Posterior cingulate gyrus (tissue), 11 donors: ENCODE measurements around the gene RASA3.
A peak's percentile ranks its signal among the peaks of the same experiment; 100 is the strongest.
"Not testable (repeated sequence)": the region's sequence is repeated elsewhere in the genome, so short reads cannot be mapped to it uniquely, and the experiment has no call there.

Experiments
- DNase-seq, 10 donors: peaks; one replicate each; pipeline versions ENCODE4 v3.0.0 to v3.0.0-alpha.2; 2020 to 2021; ENCODE audit warnings: mixed read lengths in 3 of 10
- intact Hi-C: fragments of 100-400 bp; cut with DNase I; formaldehyde crosslinking; loops from one replicate; pipeline ENCODE4 v1.15.1; 2023

RASA3 gene

DNA sequence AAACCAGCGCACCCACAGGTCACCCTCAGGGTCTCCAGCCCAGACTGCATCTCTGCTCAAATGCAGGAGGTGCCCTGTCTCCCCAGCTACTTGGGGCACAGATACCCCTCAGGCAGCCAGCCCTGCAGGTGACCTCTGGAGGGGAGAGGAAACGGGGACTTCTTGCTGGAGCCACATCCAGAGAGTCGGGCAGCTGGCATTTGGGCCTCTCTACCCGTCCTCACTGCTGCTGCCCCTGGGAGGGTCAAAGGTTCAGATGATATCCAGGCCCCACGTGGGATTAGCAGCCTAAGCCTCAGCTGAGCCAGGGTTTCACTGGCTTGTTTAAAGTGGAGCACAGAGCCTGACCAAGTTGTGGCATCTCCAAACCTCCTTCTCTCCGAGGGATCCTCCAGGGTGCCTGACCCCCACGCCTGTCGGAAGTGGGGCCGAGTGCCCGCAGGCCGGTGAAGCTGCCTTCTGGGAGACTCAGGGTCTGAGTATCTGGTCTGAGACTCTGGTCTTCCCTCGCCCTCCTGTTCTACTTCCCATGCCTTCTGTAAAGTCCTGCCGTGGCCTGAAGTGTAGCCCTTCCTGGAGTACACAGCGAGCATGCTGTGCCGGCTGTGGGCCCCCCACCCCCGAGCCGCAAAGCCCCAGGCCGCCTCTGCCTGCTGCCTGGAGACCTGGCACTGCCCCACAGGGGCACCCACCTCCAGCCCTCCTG lies 2.1 kb downstream of the RASA3 start:
- intact Hi-C loops: loop anchor here (5.0 to 10.0 kb wide), 2 partner anchors 65 to 103 kb away; no protein-coding TSS in a partner anchor
- DNase-seq: peak in 1 of 10 donors; percentile 67

DNA sequence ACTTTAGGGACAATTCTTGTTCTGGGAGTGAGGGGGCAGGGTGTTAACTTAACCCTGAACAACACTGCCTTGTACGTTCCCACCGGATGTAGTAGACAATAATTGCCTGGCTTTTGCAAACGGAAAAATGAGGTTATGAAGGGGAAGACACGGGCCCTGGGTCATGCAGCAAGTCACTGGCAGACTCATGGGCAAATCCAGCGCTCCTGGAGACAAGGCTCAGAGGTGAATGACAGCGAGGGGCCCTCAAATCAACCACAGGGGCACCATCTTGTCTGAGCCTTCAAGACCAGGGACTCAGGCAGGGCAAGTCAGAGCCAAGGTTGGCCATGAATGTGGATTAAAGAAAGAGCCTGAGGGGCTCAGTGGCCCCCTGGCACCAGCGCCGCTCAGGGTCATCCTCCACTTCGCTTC lies 2.8 kb downstream of the RASA3 start:
- intact Hi-C loops: loop anchor here (5.0 to 10.0 kb wide), 2 partner anchors 65 to 102 kb away; no protein-coding TSS in a partner anchor
- peak in 2 of 10 donors; percentile 20 to 59 for DNase-seq

DNA sequence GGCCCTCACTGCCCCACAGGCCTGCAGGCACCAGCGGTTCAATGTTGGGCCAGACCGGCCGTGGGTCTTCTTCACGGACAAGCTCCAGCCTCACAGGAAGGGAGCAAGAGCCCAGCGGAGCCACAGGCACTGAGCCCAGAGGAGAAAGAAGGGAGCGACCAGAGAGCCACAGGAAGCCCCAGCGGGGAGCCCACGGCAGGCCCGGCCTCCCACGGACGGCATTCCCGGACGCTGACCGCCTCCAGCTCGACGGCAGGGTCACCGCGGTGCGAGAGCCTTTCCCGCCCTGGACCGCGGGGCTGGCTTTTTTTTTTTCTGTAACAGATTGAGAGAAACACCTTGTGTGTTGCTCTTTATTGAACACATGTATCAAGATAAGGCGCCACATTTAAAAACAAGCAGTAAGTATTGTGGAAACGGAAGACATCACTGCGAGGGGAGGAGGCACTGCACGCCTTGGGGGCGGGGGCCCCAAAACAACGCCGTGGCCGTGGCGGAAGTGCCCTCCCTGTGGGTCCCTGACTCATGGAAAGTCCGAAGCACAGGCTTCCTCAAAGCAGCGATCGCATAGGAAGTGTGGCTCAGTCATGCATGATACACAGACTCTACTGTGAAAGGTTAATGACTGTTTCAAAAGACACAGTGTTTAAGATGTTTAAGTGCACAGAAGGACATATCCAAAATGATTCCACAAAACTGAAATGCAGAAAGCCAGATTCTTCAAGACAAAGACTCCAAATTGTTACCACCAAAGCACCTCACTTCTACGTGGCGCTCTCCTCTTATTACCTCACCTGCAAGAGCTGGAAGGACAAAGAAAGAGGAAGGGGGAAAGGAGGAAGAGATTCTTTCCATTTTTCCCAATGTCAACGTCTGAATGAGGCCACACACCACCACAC lies 3.5 kb downstream of the RASA3 start:
- DNase-seq: peak in 2 of 10 donors; percentile 71 to 83
- intact Hi-C loops: no loop called here

DNA sequence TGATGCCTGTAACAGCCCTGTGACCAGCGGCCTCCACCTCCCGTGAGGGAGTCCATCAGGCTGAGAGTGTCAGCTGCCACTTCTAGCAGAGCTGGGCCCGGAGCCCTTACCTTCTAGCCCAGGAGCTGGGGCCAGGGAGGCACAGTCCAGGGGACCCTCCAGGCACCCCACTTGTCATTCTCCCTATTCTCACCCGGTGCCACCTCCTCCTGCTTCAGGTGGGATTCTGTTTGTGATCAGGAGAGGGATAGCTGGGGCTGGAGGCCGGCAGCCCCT lies 4.1 kb downstream of the RASA3 start:
- intact Hi-C loops: no loop called here
- peak in 1 of 10 donors; percentile 58 for DNase-seq

DNA sequence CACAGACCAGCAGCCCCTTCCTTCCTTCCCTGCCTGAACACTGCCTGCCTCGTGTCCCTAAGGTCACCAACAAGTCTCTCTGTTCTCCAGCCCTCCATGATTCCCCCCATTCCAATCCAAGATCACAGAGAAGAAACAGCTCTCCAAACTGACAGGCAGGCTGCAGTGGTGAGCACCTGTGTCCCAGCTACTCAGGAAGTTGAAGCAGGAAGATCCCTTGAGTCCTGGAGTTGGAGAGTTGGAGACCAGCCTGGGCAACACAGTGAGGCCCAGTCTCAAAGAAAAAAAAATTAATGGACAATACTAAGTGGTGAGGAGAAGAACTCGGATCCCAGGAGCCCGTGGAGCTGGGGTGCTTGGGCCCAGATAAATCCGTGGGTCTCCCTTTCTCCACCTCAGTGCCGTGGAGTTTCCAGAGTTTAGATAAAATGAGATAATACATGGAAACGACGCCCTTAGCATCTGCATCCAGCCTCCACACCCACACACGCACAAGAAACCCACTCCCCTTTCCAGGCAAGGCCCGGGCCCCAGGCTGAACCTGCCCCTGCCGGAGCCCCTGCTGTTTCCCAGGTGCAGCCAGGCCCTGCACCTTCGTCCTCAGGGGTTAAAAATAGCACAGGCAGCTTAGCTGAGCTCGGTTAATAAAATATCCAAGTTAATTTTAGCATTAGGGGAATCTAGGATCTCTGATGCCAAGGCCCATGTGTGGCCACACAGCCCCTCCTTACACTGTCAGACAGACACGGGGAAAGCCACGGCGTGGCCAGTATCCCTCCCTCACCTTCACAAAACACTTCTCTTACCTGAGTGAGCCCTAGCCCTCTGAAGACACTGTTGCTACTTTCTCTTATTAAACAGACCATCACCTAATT lies 4.7 kb downstream of the RASA3 start:
- intact Hi-C loops: no loop called here
- peak in 2 of 10 donors; percentile 27 to 38 for DNase-seq

DNA sequence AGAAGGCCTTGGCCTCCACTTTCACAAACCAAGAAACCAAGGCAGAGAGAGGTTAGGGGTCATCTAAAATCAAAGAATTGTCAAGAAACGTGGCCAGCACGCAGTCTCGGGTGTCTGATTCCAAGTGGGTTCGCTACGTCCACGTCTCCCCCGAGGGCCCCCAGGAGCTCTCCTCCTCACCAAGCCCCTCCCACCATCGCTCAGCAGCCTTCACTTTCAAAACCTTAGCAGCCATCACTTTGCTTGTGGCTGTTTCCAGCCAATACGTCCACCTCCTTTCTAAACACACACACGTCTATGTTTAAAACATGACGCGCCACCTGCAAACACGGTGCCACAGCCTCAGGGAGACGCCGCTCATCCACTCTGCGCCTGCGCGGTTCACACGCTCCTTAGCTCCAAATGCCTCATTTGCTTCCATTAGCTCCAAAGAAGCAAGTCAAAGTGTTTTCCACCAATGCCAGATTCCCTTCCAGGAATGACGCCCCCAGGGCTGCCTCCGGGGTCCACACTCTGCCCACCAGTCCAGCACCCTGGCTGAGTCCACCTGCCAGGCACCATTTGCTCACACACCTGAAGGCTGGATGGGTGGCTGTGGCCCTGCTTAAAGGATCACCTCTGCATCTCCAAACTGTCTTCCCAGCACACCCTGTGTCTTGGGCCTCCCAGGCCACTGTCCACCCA lies 5.5 kb downstream of the RASA3 start:
- intact Hi-C loops: no loop called here
- peak in 3 of 10 donors; percentile 0 to 67 (median 35) for DNase-seq

DNA sequence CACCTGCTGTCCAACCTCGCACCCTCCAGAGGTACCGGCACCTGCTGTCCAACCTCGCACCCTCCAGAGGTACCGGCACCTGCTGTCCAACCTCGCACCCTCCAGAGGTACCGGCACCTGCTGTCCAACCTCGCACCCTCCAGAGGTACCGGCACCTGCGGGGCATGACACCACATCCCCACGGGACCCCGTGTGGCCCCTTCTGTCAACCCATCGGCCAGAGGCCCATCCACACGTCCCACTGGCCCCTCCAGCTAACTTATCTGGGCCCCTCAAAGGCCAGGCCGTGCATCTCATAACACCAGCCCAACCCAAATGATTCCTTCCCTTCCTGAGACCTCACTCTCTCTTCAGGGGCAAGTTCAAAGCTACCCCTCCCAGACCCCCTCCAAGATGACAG lies 6.3 kb downstream of the RASA3 start:
- peak in 2 of 10 donors; percentile 41 to 49 for DNase-seq
- intact Hi-C loops: not testable (repeated sequence)

DNA sequence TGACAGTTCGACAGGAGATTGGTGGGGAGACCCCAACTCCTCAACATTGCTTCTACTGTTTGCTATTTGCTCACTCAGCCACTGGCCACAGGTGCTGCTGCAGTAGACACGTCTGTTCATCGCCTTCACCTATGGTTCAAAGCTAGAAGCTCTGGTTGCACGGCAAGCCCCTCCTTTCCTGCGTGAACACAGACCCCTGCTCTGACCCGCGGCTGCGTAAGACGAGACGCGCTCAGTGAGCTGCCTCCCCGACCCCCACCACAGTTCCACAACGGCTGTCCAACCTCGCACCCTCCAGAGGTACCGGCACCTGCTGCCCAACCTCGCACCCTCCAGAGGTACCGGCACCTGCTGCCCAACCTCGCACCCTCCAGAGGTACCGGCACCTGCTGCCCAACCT lies 6.8 kb downstream of the RASA3 start:
- intact Hi-C loops: no loop called here
- DNase-seq: peak in 2 of 10 donors; percentile 32 to 57

DNA sequence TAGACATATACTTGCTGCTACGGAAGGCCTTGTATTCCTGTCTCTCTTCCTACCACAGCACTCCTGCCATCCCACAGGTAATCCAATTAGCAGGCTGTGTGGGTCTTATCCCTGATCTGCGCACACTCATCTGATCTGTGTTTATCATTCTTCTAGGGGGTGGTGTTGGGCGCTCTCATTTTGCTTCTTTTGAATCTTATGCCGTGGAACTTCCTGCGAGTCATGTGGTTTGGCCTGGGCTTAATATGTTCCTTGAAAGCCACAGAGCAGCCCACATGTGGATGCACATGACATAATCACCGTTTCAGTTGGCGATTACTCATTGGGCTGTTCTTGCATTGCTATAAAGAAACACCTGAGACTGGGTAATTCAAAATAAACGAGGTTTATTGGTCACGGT lies 7.5 kb downstream of the RASA3 start:
- intact Hi-C loops: no loop called here

DNA sequence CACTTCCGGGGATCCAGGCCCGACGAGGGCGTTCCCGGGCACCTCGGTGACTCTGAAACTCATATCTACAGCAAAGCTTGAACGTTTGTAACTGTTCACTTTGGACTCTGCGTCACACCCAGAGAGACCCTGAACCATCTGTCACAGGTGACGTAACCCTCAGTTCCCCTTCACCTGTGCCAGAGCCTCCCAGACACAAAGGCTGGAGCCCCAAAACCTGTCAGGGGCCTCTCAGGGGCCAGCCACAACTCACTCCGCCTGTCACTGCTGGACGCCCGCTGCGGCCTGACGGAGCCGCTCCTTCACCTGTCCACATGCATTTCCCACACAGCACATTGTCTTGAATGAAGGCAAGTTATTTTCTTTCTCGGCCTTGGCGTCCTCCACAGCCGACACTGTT lies 8.0 kb downstream of the RASA3 start:
- intact Hi-C loops: no loop called here
- DNase-seq: peak in 3 of 10 donors; percentile 1 to 76 (median 59)

More for the DNA sequence above, 7.5 kb downstream of the RASA3 start:
- peak in 2 of 10 donors; percentile 1 to 17 for DNase-seq

DNA sequence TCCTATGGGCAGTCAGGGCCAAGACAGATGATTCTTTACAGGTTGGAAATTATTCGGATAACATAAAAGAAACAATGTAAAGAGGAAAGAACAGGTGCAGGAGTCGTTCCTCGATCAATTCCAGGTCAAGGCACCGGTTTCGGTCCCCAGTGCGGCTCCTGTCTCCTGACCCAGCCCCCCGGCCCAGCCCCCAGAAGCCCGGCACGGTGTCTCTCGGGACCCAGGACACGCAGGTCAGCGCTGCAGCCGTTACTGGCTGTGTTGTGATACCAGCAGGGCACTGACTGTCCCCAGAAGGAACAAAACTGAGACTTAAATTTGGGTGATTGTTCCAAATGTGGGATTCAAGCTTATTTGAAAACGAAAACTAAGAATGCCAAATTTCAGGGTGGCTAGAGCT lies 8.5 kb downstream of the RASA3 start:
- intact Hi-C loops: no loop called here
- DNase-seq: peak in 3 of 10 donors; percentile 1 to 73 (median 51)

DNA sequence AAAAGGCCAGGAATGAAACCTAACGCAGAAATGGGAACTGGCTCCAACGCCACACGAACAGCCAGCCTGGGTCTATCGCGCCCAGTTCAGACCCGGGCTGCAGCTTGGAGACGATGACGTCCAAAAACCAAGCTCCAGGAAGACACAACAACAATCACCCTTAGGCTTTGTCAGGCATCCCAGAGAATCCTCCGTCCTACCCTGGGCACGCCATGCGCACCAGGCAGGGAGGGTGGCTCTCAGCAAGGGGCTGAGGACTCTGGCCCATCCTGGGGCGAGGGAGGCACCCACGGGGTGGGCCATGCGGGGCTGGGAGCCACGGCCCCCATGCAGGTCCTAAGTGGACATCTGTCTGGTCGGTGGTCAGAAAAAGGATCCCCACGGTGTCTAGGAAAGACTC lies 9.0 kb downstream of the RASA3 start:
- DNase-seq: peak in 4 of 10 donors; percentile 1 to 76 (median 63)
- intact Hi-C loops: no loop called here

DNA sequence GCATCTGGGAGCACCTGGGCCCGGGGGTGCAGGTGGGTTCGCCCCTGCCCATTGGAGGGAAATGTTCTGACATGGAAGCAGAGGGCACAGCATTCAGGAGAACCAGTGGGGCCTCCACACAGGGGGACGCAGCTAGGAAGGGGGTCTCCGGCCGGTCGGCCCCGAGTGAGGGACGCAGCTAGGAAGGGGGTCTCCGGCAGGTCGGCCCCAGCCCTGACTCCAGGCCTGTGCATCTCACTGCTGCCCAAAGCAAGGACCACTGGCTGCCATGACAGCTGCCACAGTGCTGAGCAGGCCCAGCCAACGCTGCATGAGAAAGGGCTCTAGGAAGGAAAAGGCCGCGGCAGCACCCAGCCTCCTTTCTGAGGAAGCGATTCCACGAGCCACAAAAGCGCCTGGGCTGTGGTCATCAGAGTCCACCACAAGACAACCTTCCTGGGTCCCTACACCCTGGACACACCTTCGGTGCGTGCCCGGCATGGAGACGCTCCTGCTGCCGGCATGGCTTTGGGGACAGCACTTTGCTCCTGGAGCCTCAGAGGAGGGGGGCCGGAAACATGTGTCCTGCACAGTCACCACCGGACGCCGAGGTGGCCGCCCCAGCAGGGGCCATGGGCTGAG lies 9.7 kb downstream of the RASA3 start:
- DNase-seq: peak in 3 of 10 donors; percentile 68 to 87 (median 72)
- intact Hi-C loops: no loop called here

DNA sequence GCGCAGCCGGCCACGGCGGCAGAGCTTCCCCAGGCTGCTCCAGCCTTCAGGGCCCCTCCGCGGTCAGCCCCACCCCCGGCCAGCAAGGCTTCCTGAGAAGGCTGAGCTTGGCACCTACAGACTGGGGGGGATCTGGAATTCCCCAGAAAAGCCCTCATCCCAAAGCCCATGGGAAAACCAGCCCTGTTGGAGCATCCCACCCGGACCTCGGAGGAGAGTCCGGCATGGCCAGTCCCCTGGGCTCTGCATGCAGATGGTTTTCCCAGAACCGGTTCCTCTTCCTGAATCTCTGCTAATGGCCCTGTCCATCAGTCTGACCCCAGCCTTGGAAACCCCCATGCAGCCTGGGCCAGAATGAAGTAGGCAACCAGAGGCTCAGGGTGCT lies 10.3 kb downstream of the RASA3 start:
- intact Hi-C loops: no loop called here
- peak in 3 of 10 donors; percentile 59 to 73 (median 63) for DNase-seq

DNA sequence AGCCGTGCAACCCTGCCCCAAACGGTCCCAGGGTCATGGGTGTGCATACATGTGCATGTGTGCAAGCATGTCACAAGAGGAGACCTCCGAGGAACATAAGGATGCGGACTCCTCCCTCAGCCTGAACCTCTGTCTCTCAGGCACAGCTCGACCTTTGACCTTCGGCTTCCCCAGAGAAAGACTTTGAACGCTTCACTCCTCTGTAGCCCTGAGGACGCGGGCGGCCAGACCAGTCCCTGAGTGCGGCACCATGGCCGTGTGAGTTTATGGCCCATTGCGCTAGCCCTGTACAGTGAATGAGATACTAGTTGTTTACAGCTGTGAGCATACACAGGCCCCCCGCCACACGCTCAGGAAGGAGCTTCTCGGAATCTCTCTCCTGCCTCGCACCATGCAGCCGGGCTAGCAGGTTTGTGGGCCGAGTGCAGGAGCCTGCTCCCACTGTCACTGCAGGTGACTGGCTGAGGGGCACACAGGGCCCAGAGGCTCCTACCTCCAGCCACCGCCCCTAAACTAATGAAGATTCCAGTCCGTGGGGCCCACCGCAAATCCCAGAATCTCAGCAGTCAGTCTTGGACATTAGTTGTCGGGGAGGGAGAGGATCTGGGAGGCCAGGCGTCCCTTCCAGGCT lies 10.8 kb downstream of the RASA3 start:
- intact Hi-C loops: no loop called here
- DNase-seq: peak in 3 of 10 donors; percentile 52 to 84 (median 71)

DNA sequence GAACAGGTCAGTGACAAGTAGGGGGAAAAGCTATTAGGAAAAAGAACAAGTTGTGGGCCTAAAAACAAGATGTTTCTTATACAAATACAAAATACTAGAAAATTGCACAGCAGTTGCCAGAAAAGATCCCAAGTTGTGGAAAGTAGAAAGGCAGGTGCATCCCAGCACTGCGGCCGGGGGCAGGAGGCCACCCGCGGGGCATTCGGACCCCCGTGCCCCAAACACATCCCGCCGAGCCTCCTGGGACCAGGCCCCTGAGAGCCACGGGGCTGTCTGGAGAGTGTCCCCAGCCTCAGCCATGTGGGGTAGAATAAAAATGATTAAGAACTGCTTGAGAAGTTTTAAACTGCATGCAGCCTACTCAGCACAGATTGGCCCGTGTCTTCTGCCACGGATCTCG lies 11.4 kb downstream of the RASA3 start:
- intact Hi-C loops: no loop called here
- peak in 2 of 10 donors; percentile 51 to 67 for DNase-seq

DNA sequence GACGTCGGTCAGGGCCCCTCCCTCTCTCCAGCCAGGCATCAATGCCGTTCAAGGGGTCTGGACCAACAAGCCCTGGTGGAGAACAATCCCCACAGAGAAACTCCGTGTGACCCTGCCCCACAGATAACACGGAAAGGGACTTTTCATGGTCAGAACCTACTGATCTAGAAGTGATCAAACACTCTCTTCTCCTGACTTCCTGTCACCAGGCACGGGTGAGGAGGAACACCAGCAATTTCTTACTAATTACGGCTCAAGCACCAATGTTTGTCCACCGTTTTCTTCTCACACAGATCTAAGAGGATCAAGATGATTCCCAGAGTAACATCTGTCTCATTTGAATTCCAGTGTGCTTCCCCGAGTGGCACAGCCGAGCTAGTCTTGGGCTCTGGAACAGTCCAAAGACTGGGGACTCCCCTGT lies 11.8 kb downstream of the RASA3 start:
- peak in 2 of 10 donors; percentile 69 to 71 for DNase-seq
- intact Hi-C loops: no loop called here

DNA sequence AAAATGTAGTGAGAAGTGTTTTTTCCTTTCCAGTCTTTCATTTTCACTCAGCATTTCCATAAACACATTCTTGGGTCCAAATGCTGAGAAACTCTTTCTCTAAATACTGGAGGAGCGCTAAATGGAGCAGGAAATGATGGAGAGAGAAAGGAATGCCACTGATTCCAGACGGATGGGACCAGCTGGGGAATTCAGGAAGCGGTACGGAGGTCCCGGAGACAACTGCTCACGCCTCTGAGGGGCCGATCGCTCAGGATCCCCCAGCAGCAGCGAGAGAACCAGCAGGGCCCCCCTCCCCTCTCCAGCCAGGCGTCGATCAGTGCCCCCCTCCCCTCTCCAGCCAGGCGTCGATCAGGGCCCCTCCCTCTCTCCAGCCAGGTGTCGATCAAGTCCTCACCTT lies 13.2 kb downstream of the RASA3 start:
- intact Hi-C loops: no loop called here
- DNase-seq: peak in 3 of 10 donors; percentile 43 to 50 (median 50)
